ENCODE results near the gene NME7. TPM values are rescaled to one million over a fixed set of nuclear protein-coding genes. Genes with fewer than 3 reads are reported as not detected.

NME7 gene
- total RNA-seq, 1 donor from 2014 or later = 18.6 TPM

- H3K27me3 Mint-ChIP-seq (ENCODE audit: unreplicated experiment) = no peaks in the 10 kb centered on the region
- H3K4me3 Mint-ChIP-seq (ENCODE audit: unreplicated experiment) = no peak overlapping the region
- TF ChIP-seq, protein P1, sequence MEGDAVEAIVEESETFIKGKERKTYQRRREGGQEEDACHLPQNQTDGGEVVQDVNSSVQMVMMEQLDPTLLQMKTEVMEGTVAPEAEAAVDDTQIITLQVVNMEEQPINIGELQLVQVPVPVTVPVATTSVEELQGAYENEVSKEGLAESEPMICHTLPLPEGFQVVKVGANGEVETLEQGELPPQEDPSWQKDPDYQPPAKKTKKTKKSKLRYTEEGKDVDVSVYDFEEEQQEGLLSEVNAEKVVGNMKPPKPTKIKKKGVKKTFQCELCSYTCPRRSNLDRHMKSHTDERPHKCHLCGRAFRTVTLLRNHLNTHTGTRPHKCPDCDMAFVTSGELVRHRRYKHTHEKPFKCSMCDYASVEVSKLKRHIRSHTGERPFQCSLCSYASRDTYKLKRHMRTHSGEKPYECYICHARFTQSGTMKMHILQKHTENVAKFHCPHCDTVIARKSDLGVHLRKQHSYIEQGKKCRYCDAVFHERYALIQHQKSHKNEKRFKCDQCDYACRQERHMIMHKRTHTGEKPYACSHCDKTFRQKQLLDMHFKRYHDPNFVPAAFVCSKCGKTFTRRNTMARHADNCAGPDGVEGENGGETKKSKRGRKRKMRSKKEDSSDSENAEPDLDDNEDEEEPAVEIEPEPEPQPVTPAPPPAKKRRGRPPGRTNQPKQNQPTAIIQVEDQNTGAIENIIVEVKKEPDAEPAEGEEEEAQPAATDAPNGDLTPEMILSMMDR (IDR thresholded peaks at IDR 0.05; ENCODE audit: partially characterized antibody, unreplicated experiment) = no peak
- no peak for DNase-seq
- peaks cover 16% of the 10 kb centered on the region for H3K4me1 Mint-ChIP-seq (ENCODE audit: low read depth, unreplicated experiment)
- no peaks in the 10 kb centered on the region for H3K9me3 Mint-ChIP-seq (ENCODE audit: unreplicated experiment)
- H3K36me3 Mint-ChIP-seq (ENCODE audit: unreplicated experiment) = peaks cover 6% of the 10 kb centered on the region
- H3K27ac Mint-ChIP-seq (ENCODE audit: unreplicated experiment) = no peak overlapping the region
These were observed 55.3 kb downstream of the NME7 start for GRCh38 chr1:169312084-169312954.

DNA sequence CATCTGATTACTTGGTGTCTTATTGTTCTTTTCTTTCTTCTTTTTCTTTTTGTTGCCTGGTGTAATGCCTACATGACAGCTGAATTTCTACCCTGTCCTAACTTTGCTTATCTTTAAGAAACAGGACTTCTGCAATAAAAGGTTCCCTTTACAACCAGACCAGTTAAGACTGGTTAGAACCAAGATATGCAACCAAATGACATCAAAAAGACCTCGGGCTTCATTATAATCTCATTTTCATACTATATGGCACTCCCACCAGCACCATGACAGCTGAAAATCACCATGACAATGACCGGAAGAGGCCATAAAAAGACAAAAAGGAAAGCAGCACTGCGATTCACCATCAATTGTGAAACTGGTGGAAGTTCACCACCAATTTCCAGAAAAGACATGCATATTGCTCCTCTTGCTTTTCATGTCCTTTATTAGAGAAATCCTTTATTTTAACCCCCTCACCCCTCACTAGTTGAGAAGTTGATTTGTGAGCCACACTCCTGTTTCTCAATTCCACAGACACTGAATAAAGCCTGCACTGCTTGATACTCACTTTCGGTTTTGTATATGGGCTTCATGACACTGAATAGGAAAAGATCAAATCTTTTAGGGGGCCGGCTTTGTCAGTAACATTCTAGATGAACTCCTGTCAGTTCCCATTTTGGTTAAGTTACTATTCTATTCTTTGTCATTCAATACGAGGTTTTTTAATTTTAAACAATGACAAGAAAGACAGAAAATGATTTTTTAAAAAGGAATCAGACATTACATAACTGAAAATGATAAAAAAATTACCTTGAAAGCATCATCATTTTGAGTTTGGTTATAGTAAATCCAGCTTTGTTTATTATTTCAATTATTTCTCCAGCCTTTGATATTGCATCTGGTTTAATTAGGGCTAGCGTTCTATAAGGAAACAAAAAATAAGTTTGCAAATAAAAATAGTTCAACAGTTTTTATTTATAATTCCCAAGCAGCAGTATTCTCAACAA is 58.1 kb downstream of the NME7 start:
- TF ChIP-seq, protein P1 (IDR thresholded peaks at IDR 0.05; ENCODE audit: partially characterized antibody, unreplicated experiment) = no peak
- peaks cover 3% of the 10 kb centered on the region for H3K9me3 Mint-ChIP-seq (ENCODE audit: unreplicated experiment)
- peaks cover 6% of the 10 kb centered on the region for H3K36me3 Mint-ChIP-seq (ENCODE audit: unreplicated experiment)

GRCh38 chr1:169308313-169309039 is 59.1 kb downstream of the NME7 start:
- Mint-ChIP-seq H3K27me3 (ENCODE audit: unreplicated experiment) (no peaks in the 10 kb centered on the region), H3K4me3 (ENCODE audit: unreplicated experiment) (no peak overlapping the region), H3K4me1 (ENCODE audit: low read depth, unreplicated experiment) (peaks cover 28% of the 10 kb centered on the region), H3K9me3 (ENCODE audit: unreplicated experiment) (peaks cover 3% of the 10 kb centered on the region), H3K36me3 (ENCODE audit: unreplicated experiment) (peaks cover 6% of the 10 kb centered on the region), H3K27ac (ENCODE audit: unreplicated experiment) (peak overlapping the region; percentile 85)
- TF ChIP-seq, protein P1 (IDR thresholded peaks at IDR 0.05; ENCODE audit: partially characterized antibody, unreplicated experiment) = no peak
- no peak for DNase-seq

More for the DNA sequence above, 58.1 kb downstream of the NME7 start:
- no peak for DNase-seq
- Mint-ChIP-seq H3K27ac (ENCODE audit: unreplicated experiment) (no peak overlapping the region), H3K4me3 (ENCODE audit: unreplicated experiment) (no peak overlapping the region), H3K27me3 (ENCODE audit: unreplicated experiment) (no peaks in the 10 kb centered on the region), H3K4me1 (ENCODE audit: low read depth, unreplicated experiment) (peaks cover 28% of the 10 kb centered on the region)

GRCh38 chr1:169307176-169307575 is 60.4 kb downstream of the NME7 start:
- Mint-ChIP-seq H3K9me3 (ENCODE audit: unreplicated experiment) (peaks cover 3% of the 10 kb centered on the region), H3K4me1 (ENCODE audit: low read depth, unreplicated experiment) (peaks cover 28% of the 10 kb centered on the region), H3K36me3 (ENCODE audit: unreplicated experiment) (peaks cover 6% of the 10 kb centered on the region), H3K27ac (ENCODE audit: unreplicated experiment) (peak overlapping the region; percentile 72), H3K27me3 (ENCODE audit: unreplicated experiment) (no peaks in the 10 kb centered on the region), H3K4me3 (ENCODE audit: unreplicated experiment) (peak overlapping the region; percentile 25)
- TF ChIP-seq, protein P1 (IDR thresholded peaks at IDR 0.05; ENCODE audit: partially characterized antibody, unreplicated experiment) = no peak
- DNase-seq = no peak

Measured in glutamatergic neuron (in vitro differentiated cells).